ENCODE results near the gene PARP8. TPM values are rescaled to one million over a fixed set of nuclear protein-coding genes. Genes with fewer than 3 reads are reported as not detected.
"Not testable (repeated sequence)": the region's sequence is repeated elsewhere in the genome, so short reads cannot be mapped to it uniquely, and the experiment has no call there.

The PARP8 gene
- total and polyA plus RNA-seq, 10 donors: 14.8 to 137 (median 95.9) TPM

- intact Hi-C loops (cut with DNase I; ENCODE audit: low total_unique reads): no loop called here
- TF ChIP-seq POLR2A (IDR thresholded peaks at IDR 0.05) (no peak), POLR2AphosphoS5 (IDR thresholded peaks at IDR 0.05) (no peak)
- TF ChIP-seq, protein P1, sequence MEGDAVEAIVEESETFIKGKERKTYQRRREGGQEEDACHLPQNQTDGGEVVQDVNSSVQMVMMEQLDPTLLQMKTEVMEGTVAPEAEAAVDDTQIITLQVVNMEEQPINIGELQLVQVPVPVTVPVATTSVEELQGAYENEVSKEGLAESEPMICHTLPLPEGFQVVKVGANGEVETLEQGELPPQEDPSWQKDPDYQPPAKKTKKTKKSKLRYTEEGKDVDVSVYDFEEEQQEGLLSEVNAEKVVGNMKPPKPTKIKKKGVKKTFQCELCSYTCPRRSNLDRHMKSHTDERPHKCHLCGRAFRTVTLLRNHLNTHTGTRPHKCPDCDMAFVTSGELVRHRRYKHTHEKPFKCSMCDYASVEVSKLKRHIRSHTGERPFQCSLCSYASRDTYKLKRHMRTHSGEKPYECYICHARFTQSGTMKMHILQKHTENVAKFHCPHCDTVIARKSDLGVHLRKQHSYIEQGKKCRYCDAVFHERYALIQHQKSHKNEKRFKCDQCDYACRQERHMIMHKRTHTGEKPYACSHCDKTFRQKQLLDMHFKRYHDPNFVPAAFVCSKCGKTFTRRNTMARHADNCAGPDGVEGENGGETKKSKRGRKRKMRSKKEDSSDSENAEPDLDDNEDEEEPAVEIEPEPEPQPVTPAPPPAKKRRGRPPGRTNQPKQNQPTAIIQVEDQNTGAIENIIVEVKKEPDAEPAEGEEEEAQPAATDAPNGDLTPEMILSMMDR (IDR thresholded peaks at IDR 0.05 in 8 of 11, conservative IDR thresholded peaks at IDR 0.05 in 3 of 11): no peak
- Histone ChIP-seq H3K9me3 (peaks cover 0 to 13% (median 9%) of the 10 kb centered on the region in 8 donors), H3K27me3 (replicated peaks in 1 of 7) (no peaks in the 10 kb centered on the region), H3K4me3 (no peak overlapping the region), H3K27ac (no peak overlapping the region), H3K36me3 (peaks cover 4 to 92% (median 23%) of the 10 kb centered on the region in 6 donors), H3K4me1 (peaks cover 0 to 24% (median 0%) of the 10 kb centered on the region in 6 donors)
- no peak for DNase-seq
- 80 to 89% (median 89%) methylated on average over 4 of the region's 4 CpGs for WGBS, 5 donors
Observed at GRCh38 chr5:50768634-50769033, 102.2 kb downstream of the PARP8 start.

- H3K27me3 ChIP-seq (replicated peaks in 1 of 7): no peaks in the 10 kb centered on the region
- peaks cover 4 to 93% (median 15%) of the 10 kb centered on the region in 6 donors for H3K36me3 ChIP-seq
- TF ChIP-seq, protein P1 (IDR thresholded peaks at IDR 0.05 in 8 of 11, conservative IDR thresholded peaks at IDR 0.05 in 3 of 11): no peak
- TF ChIP-seq POLR2A (IDR thresholded peaks at IDR 0.05) (no peak), POLR2AphosphoS5 (IDR thresholded peaks at IDR 0.05) (no peak)
- peaks cover 0 to 24% (median 0%) of the 10 kb centered on the region in 6 donors for H3K4me1 ChIP-seq
- peaks cover 0 to 25% (median 12%) of the 10 kb centered on the region in 8 donors for H3K9me3 ChIP-seq
- H3K4me3 ChIP-seq: no peak overlapping the region
- WGBS, 5 donors: 81 to 92% (median 91%) methylated on average over 3 of the region's 3 CpGs
- intact Hi-C loops (cut with DNase I; ENCODE audit: low total_unique reads): no loop called here
- no peak for DNase-seq
- H3K27ac ChIP-seq: no peak overlapping the region
Observed at GRCh38 chr5:50770441-50770840, 104.0 kb downstream of the PARP8 start.

- 96 to 98% (median 97%) methylated on average over 30 to 51 of the region's 51 CpGs for WGBS, 5 donors
Observed at GRCh38 chr5:50774446-50775175, 108.2 kb downstream of the PARP8 start.

GRCh38 chr5:50786073-50786472 lies 119.6 kb downstream of the PARP8 start:
- Histone ChIP-seq H3K36me3 (peaks cover 0 to 84% (median 35%) of the 10 kb centered on the region in 6 donors), H3K27me3 (replicated peaks in 1 of 7) (no peaks in the 10 kb centered on the region), H3K4me3 (no peak overlapping the region), H3K9me3 (no peaks in the 10 kb centered on the region), H3K4me1 (no peaks in the 10 kb centered on the region), H3K27ac (no peak overlapping the region)
- no peak for TF ChIP-seq POLR2A (IDR thresholded peaks at IDR 0.05)
- TF ChIP-seq, protein P1 (IDR thresholded peaks at IDR 0.05 in 8 of 11, conservative IDR thresholded peaks at IDR 0.05 in 3 of 11): no peak
- TF ChIP-seq POLR2AphosphoS5 (IDR thresholded peaks at IDR 0.05): no peak
- no peak for DNase-seq
- intact Hi-C loops (cut with DNase I; ENCODE audit: low total_unique reads): no loop called here

More at GRCh38 chr5:50774446-50775175, 108.2 kb downstream of the PARP8 start:
- peaks cover 0 to 25% (median 12%) of the 10 kb centered on the region in 8 donors for H3K9me3 ChIP-seq
- H3K27ac ChIP-seq; H3K4me3 ChIP-seq; H3K4me1 ChIP-seq; intact Hi-C loops (cut with DNase I; ENCODE audit: low total_unique reads); H3K27me3 ChIP-seq (replicated peaks in 1 of 7); DNase-seq: not testable (repeated sequence)
- peaks cover 4 to 97% (median 19%) of the 10 kb centered on the region in 6 donors for H3K36me3 ChIP-seq

Measured in spleen (tissue), 11 donors.